8988T (cell line): Measurements from ENCODE around the gene MIGA1.
"Not testable (repeated sequence)": the region's sequence is repeated elsewhere in the genome, so short reads cannot be mapped to it uniquely, and the experiment has no call there.

Experiments
- DNase-seq: peaks from one replicate; pipeline ENCODE4 v3.0.0; 2011

The MIGA1 gene

DNA sequence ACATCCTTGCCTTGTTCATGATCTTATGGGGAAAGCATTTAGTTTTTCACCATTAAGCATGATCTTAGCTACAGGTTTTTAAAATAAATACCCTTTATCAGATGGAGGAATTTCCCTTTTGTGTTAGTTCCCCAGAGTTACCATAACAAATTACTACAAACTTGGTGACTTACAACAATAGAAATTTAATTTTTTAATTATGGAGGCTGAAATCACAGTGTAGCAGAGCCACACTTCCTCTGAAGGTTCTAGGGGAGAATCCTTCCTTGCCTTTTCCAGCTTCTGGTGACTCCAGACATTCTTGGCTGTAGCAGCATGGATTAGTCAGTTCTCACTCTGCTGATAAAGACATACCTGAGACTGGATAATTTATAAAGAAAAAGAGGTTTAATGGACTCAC lies 18.5 kb downstream of the MIGA1 start:
- no peak for DNase-seq

DNA sequence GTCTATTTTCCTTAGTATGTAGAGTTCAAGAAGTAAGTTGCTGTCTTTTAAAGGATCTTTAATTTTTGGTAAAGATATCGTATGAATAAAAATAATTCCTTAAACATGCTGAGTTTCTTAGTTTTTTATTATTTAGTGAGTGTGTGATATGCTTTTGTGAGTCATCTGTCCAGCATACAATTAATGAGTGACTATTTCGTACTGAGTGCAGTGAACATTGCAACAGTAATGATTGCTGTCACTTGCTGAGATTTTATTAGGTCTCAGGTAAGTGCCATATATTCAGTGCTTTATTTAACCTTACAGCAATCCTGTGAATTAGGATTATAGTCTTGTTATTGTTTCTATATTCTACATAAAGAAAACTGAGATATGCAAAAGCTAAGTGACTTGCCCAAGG lies 22.6 kb downstream of the MIGA1 start:
- no peak for DNase-seq

DNA sequence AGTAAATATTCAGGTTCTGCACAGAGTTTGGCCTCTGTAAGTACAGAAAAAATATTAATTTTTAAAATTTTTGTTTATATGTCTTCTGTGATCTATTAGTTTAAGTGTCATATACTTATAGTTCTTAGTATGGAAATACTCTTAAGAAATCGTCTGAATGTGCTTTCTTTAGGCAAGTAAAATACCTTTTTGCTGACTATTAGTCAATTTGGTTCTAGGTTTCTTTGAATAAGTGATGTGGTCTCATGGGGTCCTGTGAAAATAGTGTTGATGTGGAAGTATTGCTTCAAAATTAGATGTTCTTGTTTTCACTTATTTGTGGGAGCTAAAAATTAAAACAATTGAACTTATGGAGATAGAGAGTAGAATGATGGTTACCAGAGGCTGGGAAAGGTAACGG lies 23.9 kb downstream of the MIGA1 start:
- DNase-seq, result no peak

DNA sequence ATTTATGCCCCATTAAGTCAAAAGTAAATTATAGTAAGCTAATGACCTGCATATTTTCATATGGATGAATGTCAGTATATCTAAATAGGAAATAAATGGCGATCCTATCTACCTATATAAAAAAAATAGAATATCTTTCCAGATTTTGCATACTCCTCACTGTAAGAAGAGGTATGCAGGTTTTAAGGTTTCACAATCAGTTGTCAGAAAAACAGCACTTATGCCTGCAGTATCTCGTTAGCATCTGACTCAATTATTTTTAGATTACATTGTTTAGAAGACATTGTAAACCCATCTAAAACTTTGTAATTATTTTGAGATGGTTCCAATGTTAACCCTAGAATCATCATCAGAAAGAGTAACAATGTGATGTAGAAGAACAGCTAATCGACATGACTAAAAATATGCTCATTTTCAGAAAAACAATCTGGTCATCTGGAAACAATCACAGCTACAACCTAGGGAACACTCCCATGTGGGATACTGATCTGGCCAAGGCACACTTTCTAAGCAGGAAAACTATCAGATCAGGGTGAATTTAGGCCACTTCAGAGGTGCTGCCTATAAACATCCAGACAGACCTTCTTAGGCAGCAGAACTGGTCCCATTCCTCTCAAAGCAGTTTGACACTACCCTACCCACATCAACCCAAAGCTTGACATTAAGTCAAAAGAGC lies 30.5 kb downstream of the MIGA1 start:
- DNase-seq, result not testable (repeated sequence)

DNA sequence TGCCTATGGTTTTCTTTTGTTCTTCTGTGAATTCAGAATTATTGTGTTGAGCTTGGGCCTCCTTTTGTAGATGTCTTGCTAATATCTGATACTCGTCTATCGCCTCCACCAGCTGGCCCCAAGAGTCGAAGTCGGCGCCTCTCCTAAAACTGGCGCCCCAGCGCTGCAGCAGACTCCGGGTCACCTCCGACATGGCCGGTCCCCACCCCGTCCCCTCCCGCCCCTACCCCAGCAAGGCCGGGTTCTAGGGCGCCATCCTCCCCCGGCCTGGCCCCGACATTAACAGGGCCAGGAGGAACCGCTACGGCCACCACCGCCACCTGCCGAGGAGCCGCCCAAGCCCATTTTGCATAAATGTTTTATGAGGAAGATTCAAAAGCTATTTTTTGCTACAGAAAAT lies 32.1 kb downstream of the MIGA1 start:
- not testable (repeated sequence) for DNase-seq

DNA sequence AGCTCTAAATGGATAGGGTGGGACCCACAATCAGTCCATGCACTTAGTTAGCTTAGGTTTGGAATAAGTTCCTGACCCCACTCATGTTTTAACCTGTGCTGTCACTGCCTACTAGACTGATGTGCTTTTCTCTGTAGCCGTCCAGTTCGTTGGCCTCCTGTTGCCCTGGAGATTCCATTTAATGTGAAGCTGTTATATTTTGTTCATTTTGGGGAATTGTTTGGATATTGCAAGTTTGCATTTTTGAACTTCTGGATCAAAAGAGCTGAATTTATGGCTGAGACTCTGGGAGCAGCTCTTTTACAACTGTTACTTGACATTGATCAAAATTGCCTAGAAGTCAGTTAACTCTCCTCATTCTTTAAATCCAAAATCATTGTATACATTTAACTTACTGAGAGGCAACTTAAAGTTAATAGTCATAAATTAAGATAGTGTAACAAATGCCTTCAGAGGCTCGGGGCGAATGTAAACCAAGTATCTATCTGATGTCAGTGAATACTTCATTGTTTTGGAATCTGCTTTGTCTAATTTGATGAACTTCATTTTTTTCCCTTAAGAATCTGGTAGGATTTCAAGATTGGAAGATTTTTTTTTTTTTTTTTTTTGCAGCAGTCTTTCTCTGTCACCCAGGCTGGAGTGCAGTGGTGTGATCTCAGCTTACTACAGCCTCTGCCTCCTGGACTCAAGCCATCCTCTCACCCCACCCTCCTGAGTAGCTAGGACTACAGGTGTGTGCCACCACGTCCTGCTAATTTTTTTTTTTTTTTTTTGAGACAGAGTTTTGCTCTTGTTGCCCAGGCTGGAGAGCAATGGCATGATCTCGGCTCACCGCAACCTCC lies 38.1 kb downstream of the MIGA1 start:
- DNase-seq, result no peak

DNA sequence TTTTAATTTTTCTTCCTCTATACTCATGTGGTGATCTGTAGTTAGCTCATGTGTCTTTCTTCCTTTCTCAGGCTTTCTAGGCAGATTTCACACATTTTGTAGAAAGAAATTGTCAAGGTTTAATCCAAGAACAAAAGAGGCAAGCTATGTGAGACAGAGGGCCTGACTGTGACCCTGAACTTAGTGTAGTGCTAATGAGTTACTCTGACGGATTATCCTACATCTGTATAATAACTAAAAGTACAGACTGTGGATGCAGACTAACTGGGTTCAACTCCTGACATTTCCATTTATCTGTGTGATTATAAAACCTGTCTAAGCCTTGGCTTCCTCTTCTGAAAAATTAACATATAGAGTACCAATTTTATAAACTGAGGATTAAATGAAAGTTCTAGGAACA lies 40.7 kb downstream of the MIGA1 start:
- no peak for DNase-seq

DNA sequence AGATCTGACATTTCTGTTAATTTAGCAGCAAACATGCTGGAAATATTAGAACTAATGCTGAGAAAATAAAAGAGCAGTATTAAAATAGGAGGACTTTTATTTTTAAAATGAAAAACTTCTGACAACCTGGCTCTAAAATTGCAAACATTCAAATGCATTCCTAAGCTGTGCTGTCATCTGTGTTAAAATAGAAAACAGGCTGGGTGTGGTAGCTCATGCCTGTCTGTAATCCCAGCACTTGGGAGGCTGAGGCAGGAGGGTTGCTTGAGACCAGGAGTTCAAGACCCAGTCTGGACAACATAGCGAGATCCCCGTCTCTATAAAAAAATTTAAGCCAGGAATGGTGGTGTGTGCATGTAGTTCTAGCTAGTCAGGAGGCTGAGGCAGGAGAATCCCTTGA lies 44.6 kb downstream of the MIGA1 start:
- DNase-seq, result no peak

DNA sequence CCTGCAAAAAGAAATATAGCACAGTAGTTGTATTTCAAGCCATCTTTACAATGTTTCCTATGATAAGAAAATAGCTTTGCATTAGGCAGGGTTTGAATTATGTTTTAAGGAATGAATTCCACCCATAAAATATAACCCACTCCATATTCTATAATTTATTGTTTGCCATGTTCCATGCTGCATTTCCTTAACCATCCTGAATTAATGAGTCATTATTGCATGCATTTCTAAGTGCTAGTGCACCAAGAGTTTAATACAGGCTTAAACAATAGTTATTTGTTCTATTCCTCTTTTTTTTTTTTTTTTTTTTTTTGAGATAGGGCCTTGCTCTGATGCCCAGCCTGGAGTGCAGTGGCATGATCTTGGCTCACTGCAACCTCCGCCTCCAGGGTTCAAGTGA lies 45.2 kb downstream of the MIGA1 start:
- DNase-seq, result no peak

DNA sequence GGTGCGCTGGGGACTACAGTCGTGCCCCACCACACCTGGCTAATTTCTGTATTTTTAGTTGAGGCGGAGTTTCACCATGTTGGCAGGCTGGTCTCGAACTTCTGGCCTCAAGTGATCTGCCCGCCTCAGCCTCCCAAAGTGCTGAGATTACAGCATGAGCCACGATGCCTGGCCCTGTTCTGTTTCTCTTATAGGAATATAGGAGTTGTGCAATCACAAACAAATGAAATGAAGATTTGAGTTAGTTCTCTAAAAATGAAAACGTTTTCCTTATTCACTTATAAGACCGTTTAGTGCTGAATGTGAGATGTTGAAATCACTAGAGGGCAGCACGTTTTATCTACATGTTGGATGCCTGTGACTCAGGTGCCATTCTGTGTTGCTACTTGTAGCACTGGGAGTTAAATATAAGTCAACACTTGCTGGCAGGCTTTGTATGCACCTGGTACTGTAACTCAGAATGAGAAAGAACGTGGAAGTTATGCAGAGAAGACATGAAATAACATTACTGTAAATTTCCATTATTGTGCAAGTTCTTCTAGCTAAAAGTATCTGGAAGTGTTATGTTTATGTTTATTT lies 45.8 kb downstream of the MIGA1 start:
- DNase-seq, result no peak

DNA sequence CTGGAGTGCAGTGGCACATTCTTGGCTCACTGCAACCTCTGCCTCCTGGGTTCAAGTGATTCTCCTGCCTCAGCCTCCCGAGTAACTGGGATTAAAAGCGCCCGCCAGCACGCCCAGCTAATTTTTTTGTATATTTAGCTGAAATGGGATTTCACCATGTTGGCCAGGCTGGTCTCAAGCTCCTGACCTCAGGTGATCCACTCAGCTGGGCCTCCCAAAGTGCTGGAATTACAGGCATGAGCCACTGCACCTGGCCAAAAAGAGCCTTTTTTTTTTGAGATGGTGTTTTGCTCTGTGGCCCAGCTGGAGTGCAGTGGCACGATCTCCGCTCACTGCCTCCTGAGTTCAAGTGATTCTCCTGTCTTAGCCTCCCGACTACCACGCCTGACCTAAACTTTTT lies 47.4 kb downstream of the MIGA1 start:
- not testable (repeated sequence) for DNase-seq

DNA sequence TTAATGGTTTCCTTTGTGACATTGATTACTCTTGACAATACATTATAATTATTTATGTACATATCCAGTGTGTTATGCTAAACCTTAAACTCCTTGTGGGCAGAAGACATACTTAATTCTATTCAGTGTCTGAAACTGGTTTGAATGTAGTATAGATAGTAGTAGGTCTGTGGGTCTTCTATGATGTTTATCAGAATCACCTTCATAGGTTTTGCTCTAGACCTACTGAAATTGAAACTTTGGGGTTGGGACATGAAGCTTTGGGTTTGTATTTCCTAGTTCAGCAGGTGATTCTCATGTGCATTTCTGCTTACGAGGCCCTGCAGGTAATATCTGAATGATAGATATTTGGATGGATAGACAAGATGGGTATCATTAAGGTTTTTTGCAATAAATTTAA lies 48.6 kb downstream of the MIGA1 start:
- DNase-seq, result no peak

DNA sequence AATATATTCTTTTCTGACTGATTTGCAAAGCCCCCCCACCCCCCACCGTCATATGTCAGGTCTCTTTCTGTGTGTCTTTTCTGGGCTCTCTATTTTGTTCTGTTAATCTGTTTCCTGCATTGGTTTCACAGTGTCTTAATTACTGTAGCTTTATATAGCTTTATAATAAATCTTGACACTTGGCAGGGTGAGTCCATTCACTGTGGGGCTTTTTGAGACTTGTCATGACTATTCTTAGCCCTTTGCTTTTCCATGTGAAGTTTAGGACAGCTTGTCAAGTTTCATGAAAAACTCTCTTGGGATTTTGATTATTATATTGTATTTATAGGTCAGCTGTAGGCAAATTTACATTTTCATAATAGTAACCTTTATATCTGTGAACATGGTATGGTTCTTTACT lies 50.4 kb downstream of the MIGA1 start:
- DNase-seq, result no peak

DNA sequence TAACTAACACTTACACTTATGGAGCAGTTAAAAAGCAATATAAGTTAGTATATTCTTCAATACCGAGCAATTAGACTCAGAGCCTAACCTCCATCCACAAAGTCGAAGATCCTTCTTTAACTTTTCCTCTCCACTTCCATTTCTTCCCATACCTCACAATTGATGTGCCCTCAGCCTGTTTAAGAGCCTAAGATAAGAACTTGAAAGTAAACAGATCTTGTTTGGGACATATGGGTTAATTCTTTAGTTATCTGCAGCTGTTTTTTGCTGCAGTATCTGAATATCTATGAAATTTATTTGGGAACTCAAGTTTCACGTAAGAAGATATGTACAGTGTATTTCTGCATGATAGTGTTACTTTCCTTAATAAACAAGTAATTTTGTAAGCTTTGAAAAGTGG lies 51.5 kb downstream of the MIGA1 start:
- DNase-seq, result no peak

DNA sequence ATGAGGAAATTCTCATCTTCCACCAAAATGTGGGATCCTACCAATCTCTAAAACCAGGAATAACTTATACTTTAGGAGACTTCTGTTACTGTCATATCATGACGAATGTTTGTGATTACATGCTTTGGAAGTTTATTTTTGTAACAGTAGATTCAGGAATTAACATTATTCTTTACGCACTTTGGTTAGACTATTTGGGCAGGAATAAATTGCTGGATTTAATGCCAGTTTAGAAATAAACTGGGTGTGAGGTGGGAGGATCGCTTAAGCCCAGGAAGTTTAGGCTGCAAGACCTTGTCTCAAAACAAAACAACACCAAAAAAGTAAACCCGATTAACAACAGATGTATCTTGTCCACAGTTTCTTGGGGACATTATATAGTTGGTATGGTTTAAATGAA lies 52.1 kb downstream of the MIGA1 start:
- no peak for DNase-seq

DNA sequence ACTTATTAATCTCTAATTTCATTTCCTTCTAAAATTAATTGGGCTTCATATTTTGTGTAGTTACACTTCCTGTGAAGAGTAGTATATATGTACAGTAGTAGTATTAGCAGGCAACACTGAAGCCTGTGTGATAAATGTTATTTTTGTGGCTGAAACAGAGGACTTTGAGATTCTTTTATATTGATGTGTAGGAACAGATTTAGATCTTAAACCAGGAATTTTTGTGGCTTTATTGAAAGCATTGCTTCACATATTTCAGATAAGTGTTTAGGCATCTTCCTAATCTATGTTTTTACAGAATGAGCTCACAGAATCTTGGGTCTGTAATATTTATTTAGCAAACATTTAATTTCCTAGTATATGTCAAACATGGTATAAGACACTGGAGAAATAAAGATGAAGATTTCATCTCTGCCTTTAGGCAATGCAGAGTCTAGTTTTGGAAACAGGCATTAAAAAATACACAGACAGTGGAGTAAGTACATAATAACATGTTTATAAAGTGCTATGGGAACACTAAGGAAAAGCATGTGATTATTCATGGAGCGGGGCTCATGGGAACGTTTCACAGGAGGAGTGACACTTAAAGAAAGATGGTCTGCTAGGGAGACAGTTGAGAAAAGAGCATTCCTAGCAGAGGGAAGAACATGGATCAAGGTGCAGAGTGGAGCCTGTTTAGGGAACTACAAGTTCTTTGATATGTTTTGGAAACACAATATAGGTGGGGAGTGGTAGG lies 52.7 kb downstream of the MIGA1 start:
- no peak for DNase-seq

DNA sequence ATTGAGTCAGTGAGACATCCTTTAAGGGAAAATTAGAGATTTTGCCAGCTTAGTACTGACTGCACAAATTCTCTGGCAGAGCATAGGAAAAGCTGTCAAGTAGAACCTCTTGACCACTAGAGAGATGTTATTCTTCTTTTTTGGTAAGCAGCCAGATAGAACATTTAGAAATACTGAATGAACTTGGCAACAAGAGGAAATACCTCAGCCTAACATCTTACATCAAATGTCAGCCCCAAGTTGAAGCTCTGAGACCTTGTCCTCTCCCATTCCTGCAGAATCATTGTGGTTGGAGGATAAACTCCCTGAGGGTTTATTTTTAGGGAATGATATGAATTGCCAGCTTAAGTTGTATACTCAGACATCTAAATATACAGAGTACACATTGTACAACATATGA lies 53.5 kb downstream of the MIGA1 start:
- no peak for DNase-seq

DNA sequence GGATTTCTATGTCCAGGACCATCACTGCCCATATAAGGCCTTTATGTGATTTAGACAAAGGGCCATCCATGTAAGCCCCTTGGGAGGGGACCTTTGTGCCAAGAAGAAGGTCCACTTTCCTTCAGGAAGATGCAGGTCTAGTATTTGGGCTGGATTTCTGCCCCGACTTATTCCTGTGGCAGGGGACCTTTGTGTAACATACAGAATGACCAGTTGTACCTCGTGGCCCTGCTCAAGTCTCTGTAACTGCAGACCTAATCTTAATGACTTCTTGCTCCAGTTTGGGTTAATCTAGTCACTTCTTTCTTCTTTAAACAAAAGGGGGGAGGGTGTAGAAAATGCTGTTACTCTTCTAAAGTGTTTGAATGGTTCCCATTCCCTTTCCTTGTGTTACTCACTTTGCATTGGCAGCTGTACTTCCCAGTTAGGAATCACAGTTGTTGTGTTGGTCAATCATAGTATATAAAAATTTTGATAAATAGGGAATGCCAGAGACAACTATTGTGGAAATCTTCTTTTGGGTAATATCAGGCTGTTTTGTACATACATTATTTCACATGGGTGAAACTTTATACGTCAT lies 54.2 kb downstream of the MIGA1 start:
- no peak for DNase-seq

DNA sequence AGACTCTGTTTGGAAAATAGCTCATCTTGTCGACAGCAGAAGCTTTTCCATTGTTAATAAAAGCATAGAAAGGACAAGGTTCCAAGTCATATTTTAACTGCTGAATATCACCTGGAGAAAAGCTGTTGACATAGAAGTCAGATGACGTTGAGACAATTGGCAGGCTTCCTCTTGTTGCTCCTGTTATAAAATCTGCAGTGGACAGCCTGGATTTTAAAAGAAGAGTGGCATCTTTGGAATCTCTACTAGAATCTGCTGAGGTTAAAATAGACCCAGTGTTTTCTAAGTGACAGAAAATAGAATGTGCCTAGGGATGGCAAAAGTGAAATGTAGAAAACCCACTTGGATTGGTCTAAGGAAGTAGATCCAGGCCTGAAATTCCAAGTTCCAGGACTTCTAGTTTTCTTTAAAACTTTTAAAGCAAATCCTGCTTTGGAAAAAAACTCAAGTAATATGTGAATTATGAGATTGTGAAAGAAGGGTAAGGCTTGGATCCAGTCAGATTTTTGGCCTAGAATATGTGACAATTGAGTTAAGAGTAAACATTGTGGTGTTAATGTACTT lies 55.4 kb downstream of the MIGA1 start:
- DNase-seq, result no peak

DNA sequence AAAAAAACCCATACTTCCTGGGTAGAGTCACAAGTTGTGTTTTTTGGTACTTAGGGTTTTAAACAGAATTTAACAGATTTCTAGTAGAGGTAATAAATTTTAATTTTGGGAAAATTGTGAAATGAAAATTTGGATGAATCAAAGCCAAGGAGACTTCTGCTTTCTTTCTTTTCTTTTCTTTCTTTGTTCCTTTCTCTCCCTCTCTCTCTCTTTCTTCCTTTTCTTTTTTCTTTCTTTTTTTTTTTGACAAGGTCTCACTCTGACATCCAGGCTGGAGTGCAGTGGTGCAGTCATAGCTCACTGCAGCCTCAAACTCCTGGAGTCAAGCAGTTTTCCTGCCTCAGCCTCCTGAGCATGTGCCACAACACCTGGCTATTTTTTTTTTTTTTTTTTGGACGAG lies 62.1 kb downstream of the MIGA1 start:
- DNase-seq, result no peak

DNA sequence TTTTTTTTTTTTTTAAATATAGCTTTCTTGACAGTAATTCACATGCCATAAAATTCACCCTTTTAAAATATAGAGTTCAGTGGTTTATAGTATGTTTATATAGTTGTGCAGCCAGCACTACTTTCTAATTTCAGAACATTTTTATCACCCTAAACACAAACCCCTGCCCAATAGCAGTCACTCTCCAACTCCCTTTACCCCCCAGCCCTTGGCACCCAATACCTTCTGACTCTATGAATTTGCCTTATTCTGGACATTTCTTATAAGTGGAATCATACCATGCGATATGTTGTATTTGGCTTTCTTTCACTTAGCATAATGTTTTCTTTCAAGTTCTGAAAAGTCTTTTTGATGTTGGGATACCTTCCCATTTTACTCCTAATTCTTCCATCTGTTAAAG lies 66.5 kb downstream of the MIGA1 start:
- no peak for DNase-seq

DNA sequence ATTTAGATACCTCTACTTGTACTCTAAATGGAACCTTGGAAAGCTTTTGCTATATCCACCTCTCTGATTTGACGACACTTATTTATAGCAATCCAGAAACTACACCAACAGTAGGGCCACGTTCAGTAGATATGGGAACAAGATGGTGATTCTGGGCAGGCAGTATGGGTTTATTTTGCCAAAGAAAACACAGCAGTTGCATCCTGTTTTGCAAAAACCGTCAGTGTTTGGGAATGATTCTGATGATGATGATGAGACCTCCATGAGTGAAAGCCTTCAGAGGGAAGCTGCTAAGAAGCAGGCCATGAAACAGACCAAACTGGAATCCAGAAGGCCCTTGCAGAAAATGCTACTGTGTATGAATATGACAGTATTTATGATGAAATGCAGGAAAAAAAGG lies 67.5 kb downstream of the MIGA1 start:
- no peak for DNase-seq

DNA sequence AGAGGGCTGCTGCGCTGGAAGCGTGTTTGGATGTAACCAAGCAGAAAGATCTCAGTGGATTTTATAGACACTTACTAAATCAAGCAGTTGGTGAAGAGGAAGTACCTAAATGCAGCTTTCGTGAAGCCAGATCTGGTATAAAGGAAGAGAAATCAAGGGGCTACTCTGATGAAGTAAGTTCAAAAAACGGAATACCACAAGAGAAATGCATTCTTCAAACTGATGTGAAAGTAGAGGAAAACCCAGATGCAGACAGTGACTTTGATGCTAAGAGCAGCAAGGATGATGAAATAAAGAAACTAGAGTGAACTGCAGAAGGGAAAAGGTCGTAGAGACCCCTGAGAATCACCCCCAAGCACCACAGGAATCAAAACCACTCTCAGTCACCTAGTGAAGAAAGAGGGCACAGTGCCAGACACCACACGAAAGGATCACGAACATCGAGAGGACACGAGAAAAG lies 68.2 kb downstream of the MIGA1 start:
- DNase-seq, result no peak
